ENCODE data around the gene TP63.

DNA sequence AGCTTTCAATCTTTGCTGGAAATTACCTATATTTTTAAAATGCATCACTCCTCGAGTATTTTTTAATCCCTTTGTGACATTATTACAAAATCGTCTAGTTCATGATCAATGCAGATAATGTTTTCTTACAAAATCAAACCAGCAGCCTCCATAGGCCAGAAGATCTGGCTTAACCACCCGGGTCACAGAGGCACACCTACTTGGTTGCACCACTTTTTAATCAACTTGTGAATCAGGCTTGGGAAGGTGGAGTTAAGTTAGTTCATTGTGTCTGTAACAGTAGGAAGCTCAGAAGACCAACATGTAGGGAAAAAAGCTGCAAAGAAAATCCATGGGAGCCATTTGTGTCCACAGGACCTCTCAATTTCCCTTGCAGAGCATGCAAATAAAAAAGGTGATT lies 148.0 kb downstream of the TP63 start:
- TF ChIP-seq, protein P1, sequence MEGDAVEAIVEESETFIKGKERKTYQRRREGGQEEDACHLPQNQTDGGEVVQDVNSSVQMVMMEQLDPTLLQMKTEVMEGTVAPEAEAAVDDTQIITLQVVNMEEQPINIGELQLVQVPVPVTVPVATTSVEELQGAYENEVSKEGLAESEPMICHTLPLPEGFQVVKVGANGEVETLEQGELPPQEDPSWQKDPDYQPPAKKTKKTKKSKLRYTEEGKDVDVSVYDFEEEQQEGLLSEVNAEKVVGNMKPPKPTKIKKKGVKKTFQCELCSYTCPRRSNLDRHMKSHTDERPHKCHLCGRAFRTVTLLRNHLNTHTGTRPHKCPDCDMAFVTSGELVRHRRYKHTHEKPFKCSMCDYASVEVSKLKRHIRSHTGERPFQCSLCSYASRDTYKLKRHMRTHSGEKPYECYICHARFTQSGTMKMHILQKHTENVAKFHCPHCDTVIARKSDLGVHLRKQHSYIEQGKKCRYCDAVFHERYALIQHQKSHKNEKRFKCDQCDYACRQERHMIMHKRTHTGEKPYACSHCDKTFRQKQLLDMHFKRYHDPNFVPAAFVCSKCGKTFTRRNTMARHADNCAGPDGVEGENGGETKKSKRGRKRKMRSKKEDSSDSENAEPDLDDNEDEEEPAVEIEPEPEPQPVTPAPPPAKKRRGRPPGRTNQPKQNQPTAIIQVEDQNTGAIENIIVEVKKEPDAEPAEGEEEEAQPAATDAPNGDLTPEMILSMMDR (IDR thresholded peaks at IDR 0.05), result no peak
- no peak for TF ChIP-seq ZFX (IDR thresholded peaks at IDR 0.05; ENCODE audit: borderline replicate concordance)
